ENCODE measurements around the gene CYFIP2. TPM values are rescaled to one million over a fixed set of nuclear protein-coding genes. Genes with fewer than 3 reads are reported as not detected.

CYFIP2 gene
- polyA plus RNA-seq, 1 donor from 2014 or later = 59.7 TPM

- TF ChIP-seq EP300 (conservative IDR thresholded peaks at IDR 0.05; ENCODE audit: poor library complexity, severe bottlenecking) = no peak
- TF ChIP-seq SMC3 (conservative IDR thresholded peaks at IDR 0.05; ENCODE audit: poor library complexity) = no peak
- TF ChIP-seq POLR2AphosphoS5 (IDR thresholded peaks at IDR 0.05) = no peak
- Histone ChIP-seq H3K9me3 (ENCODE audit: low read length) (no peaks in the 10 kb centered on the region), H3F3A (ENCODE audit: insufficient read depth, low read length, poor library complexity, severe bottlenecking) (no peaks in the 10 kb centered on the region), H3K4me2 (ENCODE audit: low read length) (no peak overlapping the region), H3K79me2 (replicated peaks; ENCODE audit: insufficient read depth, low read length) (peaks cover 78% of the 10 kb centered on the region), H2AFZ (ENCODE audit: low read depth, low read length) (no peak overlapping the region), H3K27me3 (ENCODE audit: insufficient read depth, low read depth, low read length) (no peaks in the 10 kb centered on the region), H3K27ac (ENCODE audit: low read length) (no peak overlapping the region), H3K4me3 (ENCODE audit: low read length) (no peak overlapping the region), H3K36me3 (ENCODE audit: insufficient read depth, low read length) (no peaks in the 10 kb centered on the region), H3K9me2 (ENCODE audit: insufficient read depth, low read length) (no peaks in the 10 kb centered on the region), H3K9ac (ENCODE audit: low read length) (no peak overlapping the region), H4K20me1 (ENCODE audit: insufficient read depth) (no peaks in the 10 kb centered on the region)
Observed at GRCh38 chr5:157271740-157272271, 5.9 kb downstream of the CYFIP2 start.

GRCh38 chr5:157273131-157273556 lies 7.2 kb downstream of the CYFIP2 start:
- no peak for TF ChIP-seq RAD21 (conservative IDR thresholded peaks at IDR 0.05)
- no peak for TF ChIP-seq EZH2 (IDR thresholded peaks at IDR 0.05; ENCODE audit: borderline replicate concordance, insufficient read depth, low read length, poor library complexity, severe bottlenecking)
- TF ChIP-seq EP300 (conservative IDR thresholded peaks at IDR 0.05; ENCODE audit: poor library complexity, severe bottlenecking) = no peak
- no peak for TF ChIP-seq POLR2AphosphoS5 (IDR thresholded peaks at IDR 0.05)
- TF ChIP-seq CTCF (IDR thresholded peaks at IDR 0.05; ENCODE audit: poor library complexity, severe bottlenecking) = no peak
- no peak for TF ChIP-seq MXI1 (conservative IDR thresholded peaks at IDR 0.05; ENCODE audit: poor library complexity, severe bottlenecking)
- TF ChIP-seq REST (IDR thresholded peaks at IDR 0.05; ENCODE audit: borderline replicate concordance) = no peak
- no peak for TF ChIP-seq TAF1 (IDR thresholded peaks at IDR 0.05; ENCODE audit: low read depth)
- no peak for TF ChIP-seq SMC3 (conservative IDR thresholded peaks at IDR 0.05; ENCODE audit: poor library complexity)
- no peaks in the 10 kb centered on the region for H3K27me3 ChIP-seq (ENCODE audit: insufficient read depth, low read depth, low read length)
- H3K4me3 ChIP-seq (ENCODE audit: low read length) = no peak overlapping the region
- no peaks in the 10 kb centered on the region for H3K9me3 ChIP-seq (ENCODE audit: low read length)
- no peaks in the 10 kb centered on the region for H4K20me1 ChIP-seq (ENCODE audit: insufficient read depth)
- peaks cover 74% of the 10 kb centered on the region for H3K79me2 ChIP-seq (replicated peaks; ENCODE audit: insufficient read depth, low read length)
- H3K27ac ChIP-seq (ENCODE audit: low read length) = no peak overlapping the region
- no peak overlapping the region for H3K9ac ChIP-seq (ENCODE audit: low read length)
- no peaks in the 10 kb centered on the region for H3K36me3 ChIP-seq (ENCODE audit: insufficient read depth, low read length)
- no peak overlapping the region for H3K4me2 ChIP-seq (ENCODE audit: low read length)
- no peaks in the 10 kb centered on the region for H3K9me2 ChIP-seq (ENCODE audit: insufficient read depth, low read length)
- no peak overlapping the region for H2AFZ ChIP-seq (ENCODE audit: low read depth, low read length)
- no peaks in the 10 kb centered on the region for H3F3A ChIP-seq (ENCODE audit: insufficient read depth, low read length, poor library complexity, severe bottlenecking)
